ENCODE data around the gene EBI3.

- TF ChIP-seq POLR2A (IDR thresholded peaks at IDR 0.05; ENCODE audit: low read length): no peak
- no peak for TF ChIP-seq GATA1 (IDR thresholded peaks at IDR 0.05; ENCODE audit: low read depth, low read length)
These were observed 30.7 kb upstream of the EBI3 start for GRCh38 chr19:4198467-4199126.
